ENCODE data around the gene RECK.
"Not testable (repeated sequence)": the region's sequence is repeated elsewhere in the genome, so short reads cannot be mapped to it uniquely, and the experiment has no call there.

The RECK gene

DNA sequence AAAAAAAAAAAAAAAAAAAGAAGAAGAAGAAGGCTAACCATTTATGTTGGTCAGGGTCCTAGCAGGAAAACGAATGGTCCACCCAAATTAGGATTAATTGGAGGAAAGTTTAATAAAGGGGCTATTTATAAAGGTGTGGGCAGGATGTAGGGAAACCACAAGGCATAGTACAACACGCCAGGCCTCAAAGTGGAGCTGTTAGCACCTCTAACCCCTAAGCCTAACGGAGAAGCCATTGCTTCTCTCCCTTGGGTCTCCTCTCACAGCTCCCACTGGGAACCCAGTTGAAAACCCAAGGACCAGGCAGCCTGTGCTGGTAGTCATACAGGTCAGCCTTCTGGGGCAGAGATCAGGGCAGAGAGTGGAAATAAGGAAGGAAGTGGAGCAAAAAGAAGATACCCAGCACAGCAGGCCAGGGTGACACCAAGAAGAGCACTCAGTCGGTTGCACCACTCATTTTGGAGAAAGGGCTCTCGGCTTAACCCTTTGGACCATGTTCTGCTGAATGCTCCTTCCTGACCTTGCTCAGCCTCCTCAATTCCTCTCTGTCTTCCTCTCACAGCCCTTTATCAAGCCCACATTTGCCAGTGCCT, 91.0 kb downstream of the RECK start:
- CTCF ChIA-PET: interaction anchor here (1.6 kb wide), 1 partner anchor 9 kb away, joined by 5 read pairs; the partner anchor contains the start of gene GLIPR2
- no peak for DNase-seq (ENCODE audit: low read depth, low spot score)
- POLR2A ChIA-PET: interaction anchor here (2.1 kb wide), 1 partner anchor 63 kb away, joined by 5 read pairs; the partner anchor contains the start of gene CLTA

DNA sequence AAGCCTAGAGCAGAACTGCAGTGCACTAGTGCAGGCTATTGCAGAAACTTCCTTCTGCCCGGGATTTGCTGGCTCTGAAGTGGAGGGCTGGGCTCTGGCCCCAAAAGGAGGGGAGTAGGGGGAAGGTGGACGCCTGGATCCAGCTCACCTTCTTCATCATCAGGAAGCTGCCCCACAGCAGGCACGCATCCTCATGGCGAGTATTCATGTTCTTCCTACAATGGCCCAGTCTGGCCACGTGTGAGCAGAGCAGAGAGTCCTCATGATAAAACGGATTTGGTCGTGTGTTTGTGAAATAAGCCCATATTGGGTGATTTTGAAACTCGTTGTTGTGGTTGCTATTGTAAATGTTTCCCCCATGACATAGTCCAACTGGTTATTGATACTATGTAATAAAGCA, 91.6 kb downstream of the RECK start:
- TF ChIP-seq, protein P1, sequence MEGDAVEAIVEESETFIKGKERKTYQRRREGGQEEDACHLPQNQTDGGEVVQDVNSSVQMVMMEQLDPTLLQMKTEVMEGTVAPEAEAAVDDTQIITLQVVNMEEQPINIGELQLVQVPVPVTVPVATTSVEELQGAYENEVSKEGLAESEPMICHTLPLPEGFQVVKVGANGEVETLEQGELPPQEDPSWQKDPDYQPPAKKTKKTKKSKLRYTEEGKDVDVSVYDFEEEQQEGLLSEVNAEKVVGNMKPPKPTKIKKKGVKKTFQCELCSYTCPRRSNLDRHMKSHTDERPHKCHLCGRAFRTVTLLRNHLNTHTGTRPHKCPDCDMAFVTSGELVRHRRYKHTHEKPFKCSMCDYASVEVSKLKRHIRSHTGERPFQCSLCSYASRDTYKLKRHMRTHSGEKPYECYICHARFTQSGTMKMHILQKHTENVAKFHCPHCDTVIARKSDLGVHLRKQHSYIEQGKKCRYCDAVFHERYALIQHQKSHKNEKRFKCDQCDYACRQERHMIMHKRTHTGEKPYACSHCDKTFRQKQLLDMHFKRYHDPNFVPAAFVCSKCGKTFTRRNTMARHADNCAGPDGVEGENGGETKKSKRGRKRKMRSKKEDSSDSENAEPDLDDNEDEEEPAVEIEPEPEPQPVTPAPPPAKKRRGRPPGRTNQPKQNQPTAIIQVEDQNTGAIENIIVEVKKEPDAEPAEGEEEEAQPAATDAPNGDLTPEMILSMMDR (IDR thresholded peaks at IDR 0.05; ENCODE audit: insufficient read depth, low read length, missing control alignments): no peak

More for the DNA sequence above, 91.0 kb downstream of the RECK start:
- no peak overlapping the region for H3K4me3 ChIP-seq (ENCODE audit: low read depth, low read length)
- TF ChIP-seq, protein P1 (IDR thresholded peaks at IDR 0.05; ENCODE audit: insufficient read depth, low read length, missing control alignments): no peak

DNA sequence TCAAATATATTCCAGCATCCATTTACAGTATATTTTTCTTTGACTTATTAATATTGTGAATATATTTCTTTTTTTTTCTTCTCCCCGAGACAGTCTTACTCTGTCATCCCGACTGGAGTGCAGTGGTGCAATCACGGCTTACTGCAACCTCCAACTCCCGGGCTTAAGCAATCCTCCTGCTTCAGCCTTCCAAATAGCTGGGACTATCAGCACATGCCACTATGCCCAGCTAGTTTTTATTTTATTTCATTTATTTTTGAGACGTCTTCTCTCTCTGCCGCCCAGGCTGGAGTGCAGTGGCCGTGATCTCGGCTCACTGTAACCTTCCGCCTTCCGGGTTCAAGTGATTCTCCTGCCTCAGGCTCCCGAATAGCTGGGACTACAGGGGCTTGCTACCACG, 92.4 kb downstream of the RECK start:
- ChIA-PET CTCF (interaction anchor here (0.9 to 1.0 kb wide), 2 partner anchors 11 to 174 kb away, joined by 3 read pairs; no protein-coding TSS in a partner anchor), POLR2A (interaction anchor here (1.0 to 2.1 kb wide), 2 partner anchors 13 to 61 kb away, joined by 3 to 5 read pairs; partner anchors contain the start of gene CLTA)
- DNase-seq (ENCODE audit: low read depth, low spot score): no peak
- TF ChIP-seq, protein P1 (IDR thresholded peaks at IDR 0.05; ENCODE audit: insufficient read depth, low read length, missing control alignments): no peak
- no peak overlapping the region for H3K4me3 ChIP-seq (ENCODE audit: low read depth, low read length)

More for the DNA sequence above, 91.6 kb downstream of the RECK start:
- DNase-seq (ENCODE audit: low read depth, low spot score): no peak
- ChIA-PET POLR2A (interaction anchor here (2.1 kb wide), 1 partner anchor 62 kb away, joined by 5 read pairs; the partner anchor contains the start of gene CLTA), CTCF (interaction anchor here (1.6 kb wide), 1 partner anchor 9 kb away, joined by 5 read pairs; the partner anchor contains the start of gene GLIPR2)
- no peak overlapping the region for H3K4me3 ChIP-seq (ENCODE audit: low read depth, low read length)

DNA sequence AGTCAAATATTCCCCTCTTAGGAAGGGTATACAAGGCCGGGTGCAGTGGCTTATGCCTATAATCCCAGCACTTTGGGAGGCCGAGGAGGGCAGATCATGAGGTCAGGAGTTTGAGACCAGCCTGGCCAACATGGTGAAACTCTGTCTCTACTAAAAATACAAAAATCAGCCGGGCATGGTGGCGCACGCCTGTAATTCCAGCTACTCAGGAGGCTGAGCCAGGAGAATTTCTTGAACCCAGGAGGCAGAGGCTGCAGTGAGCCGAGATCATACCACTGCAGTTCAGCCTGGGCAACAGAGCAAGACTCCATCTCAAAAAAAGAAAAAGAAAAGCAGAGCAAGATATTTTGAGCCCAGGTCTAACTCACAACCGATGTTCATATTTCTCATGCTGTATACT, 95.0 kb downstream of the RECK start:
- DNase-seq (ENCODE audit: low read depth, low spot score); POLR2A ChIA-PET; H3K4me3 ChIP-seq (ENCODE audit: low read depth, low read length): not testable (repeated sequence)
- CTCF ChIA-PET: interaction anchor here (1.5 to 2.5 kb wide), 2 partner anchors 28 to 34 kb away, joined by 4 to 6 read pairs; no protein-coding TSS in a partner anchor

DNA sequence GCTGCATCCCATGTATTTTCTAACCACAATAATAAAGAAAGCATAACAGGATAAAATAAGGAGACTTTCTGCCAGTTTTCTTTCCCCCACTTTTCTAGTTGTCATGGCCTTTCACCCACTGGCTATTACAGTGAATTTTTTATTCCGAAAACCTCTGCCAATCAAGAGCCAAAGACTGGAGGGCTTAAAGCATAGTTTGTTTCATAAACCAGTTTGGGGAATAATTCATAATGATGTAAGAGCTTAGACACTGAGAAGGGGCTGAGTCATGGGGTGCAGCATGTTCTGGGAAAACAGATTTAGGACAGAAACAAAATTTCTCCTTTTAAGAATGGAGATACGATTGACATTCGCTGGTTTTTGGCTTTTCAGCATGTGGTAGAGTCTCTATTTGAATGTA, 95.4 kb downstream of the RECK start:
- no peak for DNase-seq (ENCODE audit: low read depth, low spot score)
- no peak overlapping the region for H3K4me3 ChIP-seq (ENCODE audit: low read depth, low read length)
- POLR2A ChIA-PET: no interaction called here
- TF ChIP-seq, protein P1 (IDR thresholded peaks at IDR 0.05; ENCODE audit: insufficient read depth, low read length, missing control alignments): no peak
- CTCF ChIA-PET: interaction anchor here (1.5 to 2.5 kb wide), 2 partner anchors 29 to 34 kb away, joined by 4 to 6 read pairs; no protein-coding TSS in a partner anchor

DNA sequence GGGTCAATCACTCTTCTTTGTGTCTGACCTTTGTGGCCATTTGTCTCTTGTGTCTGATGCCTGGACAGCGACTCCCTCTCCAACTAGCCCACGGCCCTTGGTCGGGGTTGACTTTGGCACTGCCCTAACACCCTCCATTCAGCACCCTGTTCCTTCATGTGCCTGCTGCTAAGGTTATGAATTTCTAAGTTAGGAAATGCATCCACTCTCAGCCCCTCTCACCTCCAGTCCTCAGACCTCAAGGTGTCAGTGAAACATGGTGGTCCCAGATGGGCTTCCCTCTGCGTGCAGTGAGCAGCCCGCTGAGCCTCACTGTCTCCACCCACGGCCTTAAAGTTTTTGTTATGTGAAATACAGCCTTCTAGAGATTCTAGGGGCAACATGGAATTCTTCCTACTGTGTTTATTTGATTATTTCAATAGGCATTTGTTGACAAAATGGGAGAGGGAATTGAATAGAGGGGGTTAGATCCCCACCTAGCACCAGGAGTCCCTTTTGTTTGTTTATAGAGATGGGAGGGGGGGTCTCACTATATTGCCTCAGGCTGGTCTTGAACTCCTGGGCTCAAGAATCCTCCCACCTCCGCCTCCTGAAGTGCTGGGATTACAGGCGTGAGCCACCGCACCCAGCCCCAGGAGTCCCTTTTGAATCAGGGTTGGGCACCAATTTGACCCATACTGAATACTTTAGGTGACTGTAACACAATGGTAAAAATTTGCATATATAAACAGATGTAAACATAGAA, 98.2 kb downstream of the RECK start:
- TF ChIP-seq, protein P1 (IDR thresholded peaks at IDR 0.05; ENCODE audit: insufficient read depth, low read length, missing control alignments): no peak
- ChIA-PET POLR2A (interaction anchor here (1.0 kb wide), 1 partner anchor 28 kb away, joined by 3 read pairs; no protein-coding TSS in a partner anchor), CTCF (no interaction called here)
- no peak for DNase-seq (ENCODE audit: low read depth, low spot score)
- H3K4me3 ChIP-seq (ENCODE audit: low read depth, low read length): no peak overlapping the region

Data from AG04449 (cell line).